CD4-positive, alpha-beta memory T cell (primary cell): Measurements from ENCODE around the gene HPN. TPM values are rescaled to one million over a fixed set of nuclear protein-coding genes. Genes with fewer than 3 reads are reported as not detected.
"Not testable (repeated sequence)": the region's sequence is repeated elsewhere in the genome, so short reads cannot be mapped to it uniquely, and the experiment has no call there.

ENCODE experiments used
- CTCF ChIA-PET: fragments of 350-600 bp; sonication (Branson Sonifier 250); formaldehyde crosslinking; loops from one replicate; lab custom pipeline; 2021; ENCODE audit warnings: inconsistent platforms; ENCODE audit not compliant: partially characterized antibody; lab: Charles Lee
- POLR2A ChIA-PET: fragments of 350-600 bp; sonication (Branson Sonifier 250); formaldehyde crosslinking; loops from one replicate; lab custom pipeline; 2021; ENCODE audit not compliant: partially characterized antibody; lab: Charles Lee
- DNase-seq, 5 donors: peaks; one replicate each; pipeline versions ENCODE4 v3.0.0 to v3.0.0-alpha.2; 2020 to 2022; ENCODE audit warnings: mixed read lengths in 1 of 5
- H3K27ac ChIP-seq: one replicate; pipeline ENCODE4 v1.7.0; 2013; ENCODE audit warnings: low read depth, low read length
- H3K27me3 ChIP-seq: 2 replicates; pipeline ENCODE4 v1.7.0; 2013; ENCODE audit warnings: mild to moderate bottlenecking, low read length, moderate library complexity; ENCODE audit not compliant: insufficient read depth
- H3K36me3 ChIP-seq: 2 replicates; pipeline ENCODE4 v1.7.0; 2013; ENCODE audit warnings: mild to moderate bottlenecking, low read length, moderate library complexity; ENCODE audit not compliant: insufficient read depth
- H3K4me1 ChIP-seq: 2 replicates; pipeline ENCODE4 v1.7.0; 2013; ENCODE audit warnings: mild to moderate bottlenecking, low read length, moderate library complexity; ENCODE audit not compliant: insufficient read depth
- H3K4me3 ChIP-seq, 2 donors: one replicate each; pipeline ENCODE4 v1.7.0; 2013; ENCODE audit warnings: low read length in 2 of 2, mild to moderate bottlenecking in 1 of 2
- H3K9me3 ChIP-seq, 2 donors: one replicate each; pipeline ENCODE4 v1.7.0; 2013; ENCODE audit warnings: low read length in 2 of 2, control low read depth in 1 of 2; ENCODE audit not compliant: control insufficient read depth in 1 of 2
- H3K27ac Mint-ChIP-seq, 7 donors: one replicate each; pipeline ENCODE4 v1.8.0; 2020 to 2021; ENCODE audit warnings: mixed read lengths in 7 of 7, mild to moderate bottlenecking in 6 of 7, inconsistent platforms in 3 of 7, moderate library complexity in 3 of 7
- H3K27me3 Mint-ChIP-seq, 2 donors: one replicate each; pipeline ENCODE4 v1.8.0; 2020 to 2021; ENCODE audit warnings: mixed read lengths in 2 of 2
- H3K36me3 Mint-ChIP-seq, 2 donors: one replicate each; pipeline ENCODE4 v1.8.0; 2020 to 2021; ENCODE audit warnings: mixed read lengths in 2 of 2, inconsistent platforms in 1 of 2, mild to moderate bottlenecking in 1 of 2
- H3K4me1 Mint-ChIP-seq, 4 donors: one replicate each; pipeline ENCODE4 v1.8.0; 2020 to 2021; ENCODE audit warnings: mixed read lengths in 4 of 4, mild to moderate bottlenecking in 1 of 4
- H3K4me3 Mint-ChIP-seq, 8 donors: one replicate each; pipeline ENCODE4 v1.8.0; 2020 to 2021; ENCODE audit warnings: mixed read lengths in 8 of 8, mild to moderate bottlenecking in 7 of 8, moderate library complexity in 6 of 8, inconsistent platforms in 3 of 8
- H3K9me3 Mint-ChIP-seq, 8 donors: one replicate each; pipeline ENCODE4 v1.8.0; 2020 to 2021; ENCODE audit warnings: mixed read lengths in 8 of 8, mild to moderate bottlenecking in 5 of 8, inconsistent platforms in 3 of 8, moderate library complexity in 1 of 8
- intact Hi-C: fragments of 100-400 bp; cut with micrococcal nuclease; formaldehyde crosslinking; loops from one replicate; pipeline ENCODE4 v1.15.1; 2023
- polyA plus RNA-seq, 2 donors: library from polyadenylated mRNA; unstranded; fragments of 300-500 nt; fragmentation: Illumina TruSeq; gene quantifications; one replicate each; pipeline ENCODE4 v1.2.3, GENCODE V29; 2021
- total RNA-seq, 2 experiments: library from RNA; stranded (reverse); gene quantifications; one replicate each; pipeline ENCODE4 v1.2.3, GENCODE V29; 2021

The HPN gene
- total and polyA plus RNA-seq, 4 experiments from 2014 or later: 0.15 to 0.57 TPM; not detected in 2

GRCh38 chr19:35099897-35100275, 58.4 kb downstream of the HPN start:
- H3K27me3 ChIP-seq: no peaks in the 10 kb centered on the region
- H3K27me3 Mint-ChIP-seq: no peaks in the 10 kb centered on the region
- ChIA-PET CTCF (interaction anchor here (0.8 to 1.6 kb wide), 2 partner anchors 8 to 56 kb away, joined by 4 to 5 read pairs; no protein-coding TSS in a partner anchor), POLR2A (no interaction called here)
- intact Hi-C loops: no loop called here
- H3K36me3 Mint-ChIP-seq: no peaks in the 10 kb centered on the region
- no peak overlapping the region for H3K27ac ChIP-seq
- no peak overlapping the region for H3K4me3 ChIP-seq
- H3K36me3 ChIP-seq: no peaks in the 10 kb centered on the region
- DNase-seq: no peak
- H3K4me1 ChIP-seq: no peaks in the 10 kb centered on the region
- no peaks in the 10 kb centered on the region for H3K4me1 Mint-ChIP-seq
- H3K27ac Mint-ChIP-seq: no peak overlapping the region
- no peaks in the 10 kb centered on the region for H3K9me3 Mint-ChIP-seq
- no peaks in the 10 kb centered on the region for H3K9me3 ChIP-seq
- no peak overlapping the region for H3K4me3 Mint-ChIP-seq

GRCh38 chr19:35100588-35101533, 59.3 kb downstream of the HPN start:
- no peak for DNase-seq
- no peaks in the 10 kb centered on the region for H3K9me3 ChIP-seq
- H3K9me3 Mint-ChIP-seq: no peaks in the 10 kb centered on the region
- H3K27me3 Mint-ChIP-seq: no peaks in the 10 kb centered on the region
- ChIA-PET CTCF (interaction anchor here (1.1 to 1.6 kb wide), 2 partner anchors 9 to 34 kb away, joined by 4 to 5 read pairs; no protein-coding TSS in a partner anchor), POLR2A (no interaction called here)
- intact Hi-C loops: no loop called here
- H3K36me3 ChIP-seq: no peaks in the 10 kb centered on the region
- H3K36me3 Mint-ChIP-seq: no peaks in the 10 kb centered on the region
- no peak overlapping the region for H3K4me3 ChIP-seq
- no peaks in the 10 kb centered on the region for H3K27me3 ChIP-seq
- H3K4me1 Mint-ChIP-seq: no peaks in the 10 kb centered on the region
- no peak overlapping the region for H3K4me3 Mint-ChIP-seq
- no peaks in the 10 kb centered on the region for H3K4me1 ChIP-seq
- no peak overlapping the region for H3K27ac Mint-ChIP-seq
- H3K27ac ChIP-seq: no peak overlapping the region

GRCh38 chr19:35101949-35102348, 60.4 kb downstream of the HPN start:
- H3K36me3 ChIP-seq, H3K27ac ChIP-seq, H3K4me1 Mint-ChIP-seq, H3K27me3 ChIP-seq, H3K9me3 Mint-ChIP-seq, H3K4me3 ChIP-seq, intact Hi-C loops, H3K36me3 Mint-ChIP-seq, H3K9me3 ChIP-seq, H3K4me1 ChIP-seq, H3K27ac Mint-ChIP-seq, DNase-seq, H3K4me3 Mint-ChIP-seq, H3K27me3 Mint-ChIP-seq, POLR2A ChIA-PET: not testable (repeated sequence)
- CTCF ChIA-PET: interaction anchor here (0.7 to 1.1 kb wide), 2 partner anchors 9 to 13 kb away, joined by 3 read pairs; no protein-coding TSS in a partner anchor

GRCh38 chr19:35103614-35104013, 62.1 kb downstream of the HPN start:
- POLR2A ChIA-PET, H3K27me3 Mint-ChIP-seq, H3K9me3 Mint-ChIP-seq, H3K27me3 ChIP-seq, H3K9me3 ChIP-seq, H3K36me3 ChIP-seq, H3K4me1 ChIP-seq, H3K4me1 Mint-ChIP-seq, CTCF ChIA-PET, H3K4me3 Mint-ChIP-seq, H3K4me3 ChIP-seq, intact Hi-C loops, DNase-seq, H3K27ac ChIP-seq, H3K27ac Mint-ChIP-seq, H3K36me3 Mint-ChIP-seq: not testable (repeated sequence)

- no peak for DNase-seq
- no peaks in the 10 kb centered on the region for H3K4me1 Mint-ChIP-seq
- H3K9me3 ChIP-seq: no peaks in the 10 kb centered on the region
- no peaks in the 10 kb centered on the region for H3K9me3 Mint-ChIP-seq
- no peak overlapping the region for H3K4me3 Mint-ChIP-seq
- H3K27ac Mint-ChIP-seq: no peak overlapping the region
- H3K36me3 ChIP-seq: no peaks in the 10 kb centered on the region
- ChIA-PET CTCF (no interaction called here), POLR2A (no interaction called here)
- no peaks in the 10 kb centered on the region for H3K4me1 ChIP-seq
- intact Hi-C loops: no loop called here
- H3K4me3 ChIP-seq: no peak overlapping the region
- no peak overlapping the region for H3K27ac ChIP-seq
- H3K36me3 Mint-ChIP-seq: no peaks in the 10 kb centered on the region
- no peaks in the 10 kb centered on the region for H3K27me3 ChIP-seq
- H3K27me3 Mint-ChIP-seq: peaks cover 0 to 4% of the 10 kb centered on the region in 2 donors
Observed at GRCh38 chr19:35104361-35104760, 62.8 kb downstream of the HPN start.

DNA sequence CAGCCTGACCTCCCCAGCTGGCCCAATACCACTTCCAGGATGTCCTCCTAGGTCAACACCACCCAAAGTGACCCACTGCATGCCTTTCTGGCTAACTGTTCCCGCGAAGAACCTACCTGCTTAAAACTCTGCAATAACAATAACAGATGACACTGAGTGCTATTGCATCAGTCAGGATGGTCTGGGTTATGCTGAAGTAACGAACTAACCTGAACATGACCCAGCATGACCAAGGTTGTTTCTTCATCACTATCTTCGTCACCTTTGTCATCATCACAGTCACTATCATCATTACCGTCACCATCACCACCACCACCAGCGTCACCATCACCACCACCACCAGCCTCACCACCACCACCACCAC, 63.5 kb downstream of the HPN start:
- no peaks in the 10 kb centered on the region for H3K4me1 Mint-ChIP-seq
- CTCF ChIA-PET: no interaction called here
- Histone ChIP-seq H3K36me3 (no peaks in the 10 kb centered on the region), H3K4me3 (no peak overlapping the region), H3K27ac (no peak overlapping the region), H3K4me1 (no peaks in the 10 kb centered on the region), H3K9me3 (no peaks in the 10 kb centered on the region), H3K27me3 (no peaks in the 10 kb centered on the region)
- H3K4me3 Mint-ChIP-seq: no peak overlapping the region
- no peaks in the 10 kb centered on the region for H3K9me3 Mint-ChIP-seq
- POLR2A ChIA-PET: no interaction called here
- no peaks in the 10 kb centered on the region for H3K36me3 Mint-ChIP-seq
- H3K27me3 Mint-ChIP-seq: peaks cover 0 to 7% of the 10 kb centered on the region in 2 donors
- intact Hi-C loops: no loop called here
- H3K27ac Mint-ChIP-seq: no peak overlapping the region
- DNase-seq: no peak

GRCh38 chr19:35105411-35106290, 64.1 kb downstream of the HPN start:
- no peaks in the 10 kb centered on the region for H3K9me3 ChIP-seq
- H3K27me3 Mint-ChIP-seq: peaks cover under 1 to 7% of the 10 kb centered on the region in 2 donors
- H3K36me3 ChIP-seq: no peaks in the 10 kb centered on the region
- POLR2A ChIA-PET: no interaction called here
- H3K27me3 ChIP-seq: no peaks in the 10 kb centered on the region
- no peaks in the 10 kb centered on the region for H3K4me1 ChIP-seq
- no peak overlapping the region for H3K4me3 ChIP-seq
- peak overlapping the region in 1 of 8 donors; percentile 27 for H3K4me3 Mint-ChIP-seq
- intact Hi-C loops: no loop called here
- DNase-seq: no peak
- no peak overlapping the region for H3K27ac ChIP-seq
- CTCF ChIA-PET: no interaction called here
- no peaks in the 10 kb centered on the region for H3K9me3 Mint-ChIP-seq
- no peaks in the 10 kb centered on the region for H3K36me3 Mint-ChIP-seq
- no peak overlapping the region for H3K27ac Mint-ChIP-seq
- H3K4me1 Mint-ChIP-seq: no peaks in the 10 kb centered on the region
